Fibroblast of villous mesenchyme (primary cell): ENCODE measurements around the gene RPS15. TPM values are rescaled to one million over a fixed set of nuclear protein-coding genes. Genes with fewer than 3 reads are reported as not detected.

Experiments used
- DNase-seq: peaks from one replicate; pipeline ENCODE4 v3.0.0-alpha.2; 2010; ENCODE audit warnings: low read depth
- H3K4me3 ChIP-seq: 2 replicates; pipeline ENCODE4 v1.5.1; 2011; ENCODE audit warnings: low read depth, mild to moderate bottlenecking, low read length
- CTCF ChIP-seq: IDR thresholded peaks from 2 replicates; pipeline ENCODE4 v1.5.1; 2012; ENCODE audit warnings: low read depth, mild to moderate bottlenecking, low read length; ENCODE audit not compliant: insufficient read depth
- total RNA-seq: library from RNA; depleted of rRNA; stranded (reverse); fragments of >200 nt; gene quantifications from 2 replicates; pipeline ENCODE4 v1.2.3, GENCODE V29; 2012

Gene RPS15
- total RNA-seq, 1 donor, result 346 TPM

DNA sequence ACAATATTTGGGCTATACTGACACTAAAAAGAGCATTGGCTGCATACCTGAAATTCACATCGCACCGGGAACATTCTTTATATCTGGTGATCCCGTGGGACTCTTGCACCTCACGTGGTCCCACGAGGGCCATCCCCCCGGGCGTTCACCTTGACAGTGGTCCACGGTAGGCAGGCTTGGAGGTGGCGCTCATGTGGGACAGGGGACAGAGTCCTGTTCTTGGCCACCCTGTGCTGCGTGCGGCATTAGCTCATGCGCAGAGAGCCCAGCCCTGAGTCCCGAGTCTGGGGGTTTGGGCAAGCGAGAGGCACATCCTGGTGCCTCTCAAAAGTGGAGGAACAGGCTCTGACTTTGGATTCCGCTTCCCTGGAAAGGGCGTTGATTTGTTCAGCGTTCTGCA, 44.4 kb upstream of the RPS15 start:
- DNase-seq, result no peak
- no peak overlapping the region for H3K4me3 ChIP-seq
- no peak for TF ChIP-seq CTCF

GRCh38 chr19:1394252-1395193, 43.7 kb upstream of the RPS15 start:
- no peak overlapping the region for H3K4me3 ChIP-seq
- TF ChIP-seq CTCF, result no peak
- DNase-seq, result no peak

DNA sequence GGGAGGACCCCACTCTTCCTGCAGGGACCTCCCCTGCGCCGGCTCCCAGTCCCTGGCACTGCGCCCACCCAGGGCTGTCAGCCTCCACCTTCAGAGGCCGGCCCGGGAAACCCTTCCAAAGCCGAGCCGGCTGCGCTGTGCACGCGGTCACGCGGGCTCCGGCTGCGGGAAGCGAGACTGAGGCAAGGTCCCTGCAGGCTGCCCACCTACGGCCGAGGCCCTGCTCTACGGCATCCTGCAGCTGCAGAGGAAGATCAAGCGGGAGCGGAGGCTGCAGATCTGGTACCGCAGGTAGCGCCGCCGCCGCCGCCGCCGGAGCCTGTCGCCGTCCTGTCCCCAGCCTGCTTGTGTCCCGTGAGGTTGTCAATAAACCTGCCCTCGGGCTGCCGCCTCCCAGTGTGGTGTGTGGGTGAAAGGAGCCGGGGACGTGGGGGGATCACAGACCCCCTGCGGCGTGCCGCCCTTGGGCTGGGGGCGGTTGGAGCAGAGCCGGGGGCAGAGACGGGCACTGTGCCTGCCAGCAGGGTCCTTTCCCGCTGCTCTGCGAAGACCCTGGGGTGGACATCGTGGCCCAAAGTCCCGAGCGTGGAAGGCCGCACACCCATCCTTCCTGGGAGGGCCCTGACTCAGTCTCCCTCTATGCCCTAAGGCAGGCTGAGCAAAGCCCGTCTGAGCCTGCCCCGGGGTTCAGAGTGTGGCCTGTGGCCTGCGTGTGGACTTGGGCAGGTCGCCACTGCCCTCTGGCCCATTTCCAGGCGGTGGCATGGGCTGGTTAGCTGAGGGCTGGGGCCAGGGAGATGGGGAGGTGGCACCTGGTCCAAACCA, 42.8 kb upstream of the RPS15 start:
- DNase-seq, result no peak
- no peak overlapping the region for H3K4me3 ChIP-seq
- TF ChIP-seq CTCF, result no peak

DNA sequence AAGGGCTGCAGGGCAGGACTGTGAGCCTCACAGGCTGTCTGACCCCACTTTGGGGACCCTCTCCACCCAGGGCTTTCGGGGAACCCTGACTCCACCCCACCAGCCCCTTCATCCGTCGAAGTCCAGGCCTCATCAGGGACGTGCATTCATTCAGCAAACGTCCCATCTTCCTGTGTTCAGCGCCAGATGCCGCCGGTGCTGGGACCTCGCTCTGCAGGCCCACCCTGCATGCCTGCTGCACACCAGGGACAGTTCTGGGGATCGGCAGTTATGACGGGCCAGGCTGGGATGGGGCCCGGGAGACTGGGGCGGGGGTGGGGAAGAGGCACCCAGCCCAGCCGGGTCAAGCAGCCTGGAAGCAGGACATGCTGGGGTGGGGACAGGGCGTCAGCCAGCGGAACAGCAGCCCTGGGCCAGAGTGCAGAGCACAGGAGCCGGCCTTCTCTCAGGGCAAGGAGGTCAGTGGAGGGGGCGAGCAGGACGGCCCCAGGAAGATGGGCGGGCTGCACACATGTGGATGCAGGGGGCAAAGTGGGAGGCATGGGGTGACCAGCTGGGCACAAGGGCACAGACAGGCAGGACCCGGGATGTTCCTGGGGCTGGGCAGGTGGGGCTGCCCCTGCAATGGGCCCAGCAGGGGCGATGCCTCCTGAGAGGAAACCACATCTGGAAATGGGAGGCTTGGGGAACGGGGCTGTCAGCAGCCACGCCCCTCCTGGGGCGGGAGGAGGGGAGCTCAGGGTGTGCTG, 42.0 kb upstream of the RPS15 start:
- no peak for DNase-seq
- no peak overlapping the region for H3K4me3 ChIP-seq
- TF ChIP-seq CTCF, result no peak

- H3K4me3 ChIP-seq, result no peak overlapping the region
- no peak for DNase-seq
- no peak for TF ChIP-seq CTCF
Measured at GRCh38 chr19:1396768-1397679, 41.2 kb upstream of the RPS15 start.
